Uterus (tissue), 4 donors: Measurements from ENCODE around the gene IFI27. TPM values are rescaled to one million over a fixed set of nuclear protein-coding genes. Genes with fewer than 3 reads are reported as not detected.
A peak's percentile ranks its signal among the peaks of the same experiment; 100 is the strongest.

ENCODE experiments used
- DNase-seq, 2 donors: peaks; one replicate each; pipeline ENCODE4 v3.0.0-alpha.2; 2019 to 2020
- H3K27ac ChIP-seq, 2 donors: fragments of 200-600 bp; sonication (generic); 1 replicate in 1 of 2; 2 replicates in 1 of 2; pipeline ENCODE4 v1.5.1; 2016 to 2018
- H3K27me3 ChIP-seq, 2 donors: fragments of 200-600 bp; sonication (generic); one replicate each; pipeline ENCODE4 v1.5.1; 2018 to 2019; ENCODE audit warnings: control low read depth in 1 of 2
- H3K36me3 ChIP-seq, 2 donors: fragments of 200-600 bp; sonication (generic); one replicate each; pipeline ENCODE4 v1.5.1; 2019; ENCODE audit warnings: control low read depth in 1 of 2
- H3K4me1 ChIP-seq, 2 donors: fragments of 200-600 bp; sonication (generic); one replicate each; pipeline ENCODE4 v1.5.1; 2018 to 2019; ENCODE audit warnings: control low read depth in 1 of 2
- H3K4me3 ChIP-seq, 2 donors: fragments of 200-600 bp; sonication (generic); 1 replicate in 1 of 2; 2 replicates in 1 of 2; pipeline ENCODE4 v1.5.1; 2018 to 2019; ENCODE audit warnings: mild to moderate bottlenecking in 1 of 2
- H3K9me3 ChIP-seq, 2 donors: fragments of 200-600 bp; sonication (generic); one replicate each; pipeline ENCODE4 v1.5.1; 2019; ENCODE audit warnings: control low read depth in 1 of 2
- CTCF ChIP-seq, 4 experiments: fragments of 200-600 bp in 2 of 4; fragments of 450-650 bp in 2 of 4; sonication (generic) in 2 of 4; IDR thresholded peaks; one replicate each; pipeline ENCODE4 v1.5.1; 2016 to 2019; ENCODE audit warnings: antibody characterized with exemption in 4 of 4, mild to moderate bottlenecking in 2 of 4, moderate library complexity in 1 of 4
- POLR2A ChIP-seq, 2 donors: fragments of 450-650 bp; IDR thresholded peaks; one replicate each; pipeline ENCODE4 v1.6.1; 2016; ENCODE audit warnings: antibody characterized with exemption in 2 of 2, mild to moderate bottlenecking in 1 of 2, moderate library complexity in 1 of 2
- intact Hi-C: fragments of 100-400 bp; cut with DNase I; formaldehyde crosslinking; loops from one replicate; pipeline ENCODE4 v1.15.1; 2023; ENCODE audit warnings: low total_unique reads
- total RNA-seq, 4 donors: library from RNA; depleted of rRNA in 3 of 4; stranded (reverse); fragments of >200 nt in 3 of 4; gene quantifications; one replicate each; pipeline versions ENCODE4 v1.1.0 to v1.2.4, GENCODE V29; 2014 to 2023
- donor health status: DM: yes; HTN: yes; CAD: no.

Gene IFI27
- total RNA-seq, 4 donors from 2014 or later: 5.6 to 390 (median 196) TPM

- H3K27ac ChIP-seq: no peak overlapping the region
- intact Hi-C loops: no loop called here
- peak in 1 of 2 donors; percentile 5 for DNase-seq
- no peaks in the 10 kb centered on the region for H3K9me3 ChIP-seq
- H3K4me1 ChIP-seq: no peaks in the 10 kb centered on the region
- H3K4me3 ChIP-seq: no peak overlapping the region
- no peaks in the 10 kb centered on the region for H3K27me3 ChIP-seq
- H3K36me3 ChIP-seq: no peaks in the 10 kb centered on the region
- TF ChIP-seq POLR2A (IDR thresholded peaks at IDR 0.05) (no peak), CTCF (IDR thresholded peaks at IDR 0.05) (no peak)
Measured at GRCh38 chr14:94119071-94119470, 8.5 kb downstream of the IFI27 start.

DNA sequence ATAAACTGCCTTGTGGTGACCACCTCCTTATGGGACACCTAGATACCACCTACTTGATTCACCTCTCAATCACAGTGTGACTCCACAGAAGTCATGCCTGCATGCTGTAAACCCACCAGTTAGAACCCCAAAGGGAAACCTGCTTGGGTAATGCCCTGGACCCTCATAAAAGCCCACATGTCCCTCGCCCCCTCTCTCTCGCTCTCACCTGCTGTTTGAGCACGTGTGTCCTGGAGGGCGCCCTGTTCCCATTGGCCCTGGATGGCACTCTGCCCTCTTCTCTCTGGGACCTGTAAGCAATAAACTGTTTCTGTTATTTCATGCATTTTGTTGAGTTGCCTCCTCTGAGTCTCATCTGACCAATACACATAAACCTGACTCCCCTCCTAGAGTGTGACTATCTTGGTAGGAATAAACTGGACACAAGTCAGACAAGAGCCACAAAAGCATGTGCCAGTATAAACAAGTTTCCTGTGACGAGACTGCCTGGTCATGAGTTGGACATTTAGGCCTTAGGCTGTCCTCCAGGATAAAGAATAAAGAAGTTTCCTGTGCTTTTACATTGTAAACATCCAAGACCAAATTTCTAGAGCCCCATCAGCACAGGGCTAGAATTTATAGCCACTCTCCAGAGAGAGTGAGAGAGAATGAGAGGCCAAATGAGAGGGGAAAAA is 10.3 kb downstream of the IFI27 start:
- intact Hi-C loops: no loop called here
- Histone ChIP-seq H3K27ac (no peak overlapping the region), H3K36me3 (no peaks in the 10 kb centered on the region), H3K27me3 (no peaks in the 10 kb centered on the region), H3K4me1 (no peaks in the 10 kb centered on the region), H3K4me3 (no peak overlapping the region), H3K9me3 (no peaks in the 10 kb centered on the region)
- TF ChIP-seq POLR2A (IDR thresholded peaks at IDR 0.05) (no peak), CTCF (IDR thresholded peaks at IDR 0.05) (no peak)
- no peak for DNase-seq

DNA sequence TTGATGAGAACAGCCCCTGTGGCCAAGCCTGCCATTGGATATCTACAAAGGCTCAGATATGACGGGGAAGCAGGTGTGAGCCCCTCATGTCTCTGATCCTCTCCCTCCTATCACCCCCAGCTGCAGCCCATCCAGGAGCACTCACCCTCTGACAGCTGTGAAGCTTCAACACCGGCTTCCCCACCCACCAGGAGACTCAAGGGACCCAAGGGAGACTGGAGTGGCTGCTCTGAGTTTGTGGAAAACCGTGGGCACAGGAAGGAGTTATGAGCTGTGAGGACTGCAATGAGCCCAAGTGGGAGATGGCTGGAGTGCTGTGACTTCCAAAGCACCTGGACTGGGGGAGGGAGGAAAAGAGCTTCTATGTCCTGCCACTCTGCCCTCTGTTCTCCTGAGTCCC is 10.9 kb downstream of the IFI27 start:
- Histone ChIP-seq H3K9me3 (no peaks in the 10 kb centered on the region), H3K27ac (no peak overlapping the region), H3K4me1 (no peaks in the 10 kb centered on the region), H3K36me3 (no peaks in the 10 kb centered on the region), H3K27me3 (no peaks in the 10 kb centered on the region), H3K4me3 (no peak overlapping the region)
- intact Hi-C loops: no loop called here
- TF ChIP-seq POLR2A (IDR thresholded peaks at IDR 0.05) (no peak), CTCF (IDR thresholded peaks at IDR 0.05) (no peak)
- DNase-seq: peak in 1 of 2 donors; percentile 0

DNA sequence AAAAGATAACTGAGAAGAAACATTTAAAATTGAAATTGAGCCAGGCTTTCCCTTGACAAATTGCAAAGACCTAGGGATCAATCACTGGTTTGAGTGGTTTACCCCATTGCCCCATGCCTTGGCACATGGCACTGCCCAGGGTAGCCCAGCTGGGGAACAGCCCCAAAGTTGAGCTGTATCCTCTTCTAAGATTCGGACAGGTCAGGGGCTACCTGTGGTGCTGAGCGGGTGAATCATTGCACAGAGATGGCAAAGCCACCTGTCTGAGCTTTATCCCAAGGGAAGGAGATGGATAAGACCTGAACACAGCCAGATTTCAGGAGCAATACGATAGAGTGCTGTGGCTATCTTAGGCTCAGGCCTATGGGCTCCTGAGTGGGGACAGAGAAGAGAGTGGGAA is 11.9 kb downstream of the IFI27 start:
- Histone ChIP-seq H3K36me3 (no peaks in the 10 kb centered on the region), H3K4me1 (no peaks in the 10 kb centered on the region), H3K9me3 (no peaks in the 10 kb centered on the region), H3K27me3 (no peaks in the 10 kb centered on the region), H3K27ac (no peak overlapping the region), H3K4me3 (no peak overlapping the region)
- DNase-seq: no peak
- TF ChIP-seq POLR2A (IDR thresholded peaks at IDR 0.05) (no peak), CTCF (IDR thresholded peaks at IDR 0.05) (no peak)
- intact Hi-C loops: no loop called here

DNA sequence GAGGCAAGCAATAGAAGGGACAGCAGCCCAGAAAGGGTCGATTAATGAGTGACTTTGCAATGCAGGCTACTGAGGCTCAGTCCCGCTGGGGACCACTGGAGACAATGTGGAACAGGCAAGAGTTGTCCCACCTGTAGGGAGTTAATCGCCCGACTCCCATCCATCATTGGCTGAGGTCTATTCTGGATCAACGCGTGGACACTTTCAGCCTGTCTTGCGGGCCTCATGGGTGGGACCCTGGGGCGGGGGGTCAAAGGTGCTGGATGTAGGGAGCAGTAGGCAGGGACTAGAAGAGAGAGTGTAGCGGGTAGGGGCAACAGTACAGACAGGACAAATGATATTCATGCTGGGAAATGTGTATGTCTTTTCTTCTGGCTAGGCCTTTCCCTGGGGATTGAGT is 12.8 kb downstream of the IFI27 start:
- Histone ChIP-seq H3K27me3 (no peaks in the 10 kb centered on the region), H3K27ac (no peak overlapping the region), H3K9me3 (no peaks in the 10 kb centered on the region), H3K36me3 (no peaks in the 10 kb centered on the region), H3K4me3 (no peak overlapping the region), H3K4me1 (no peaks in the 10 kb centered on the region)
- TF ChIP-seq CTCF (IDR thresholded peaks at IDR 0.05) (no peak), POLR2A (IDR thresholded peaks at IDR 0.05) (no peak)
- intact Hi-C loops: no loop called here
- no peak for DNase-seq
